Skeletal muscle tissue (tissue), 4 donors: ENCODE results near the gene PPFIA1. TPM values are rescaled to one million over a fixed set of nuclear protein-coding genes. Genes with fewer than 3 reads are reported as not detected.

ENCODE experiments used
- H3K27ac ChIP-seq: one replicate; pipeline ENCODE4 v1.7.0; 2013; ENCODE audit warnings: mild to moderate bottlenecking, low read depth, low read length, inconsistent platforms
- H3K27me3 ChIP-seq, 3 donors: one replicate each; pipeline ENCODE4 v1.7.0; 2013; ENCODE audit warnings: low read length in 3 of 3; ENCODE audit not compliant: control insufficient read depth in 3 of 3, insufficient read depth in 3 of 3
- H3K36me3 ChIP-seq, 3 donors: one replicate each; pipeline ENCODE4 v1.7.0; 2013; ENCODE audit warnings: low read length in 3 of 3; ENCODE audit not compliant: control insufficient read depth in 3 of 3, insufficient read depth in 3 of 3
- H3K4me1 ChIP-seq, 3 donors: one replicate each; pipeline ENCODE4 v1.7.0; 2013; ENCODE audit warnings: low read length in 3 of 3, mild to moderate bottlenecking in 3 of 3; ENCODE audit not compliant: control insufficient read depth in 3 of 3, insufficient read depth in 3 of 3
- H3K4me3 ChIP-seq, 3 donors: one replicate each; pipeline ENCODE4 v1.7.0; 2013; ENCODE audit warnings: low read length in 3 of 3
- H3K9ac ChIP-seq, 3 donors: one replicate each; pipeline ENCODE4 v1.7.0; 2013; ENCODE audit warnings: low read length in 3 of 3, mild to moderate bottlenecking in 3 of 3, moderate library complexity in 2 of 3, low read depth in 1 of 3
- H3K9me3 ChIP-seq, 3 donors: one replicate each; pipeline ENCODE4 v1.7.0; 2013; ENCODE audit warnings: low read length in 3 of 3; ENCODE audit not compliant: control insufficient read depth in 3 of 3
- total RNA-seq: library from RNA; depleted of rRNA; stranded (reverse); fragments of >200 nt; gene quantifications from one replicate; pipeline ENCODE4 v1.2.3, GENCODE V29; 2014
- donor health status: Osteomylitis.

The PPFIA1 gene
- total RNA-seq, 1 donor from 2014 or later, result 25.6 TPM

GRCh38 chr11:70301721-70302418 is 31.4 kb downstream of the PPFIA1 start:
- Histone ChIP-seq H3K4me1 (peaks cover 6 to 16% (median 11%) of the 10 kb centered on the region in 3 donors), H3K4me3 (no peak overlapping the region), H3K9ac (no peak overlapping the region), H3K36me3 (peaks cover 0 to 2% (median 0%) of the 10 kb centered on the region in 3 donors), H3K27ac (no peak overlapping the region), H3K27me3 (no peaks in the 10 kb centered on the region), H3K9me3 (no peaks in the 10 kb centered on the region)

GRCh38 chr11:70302419-70302752 is 31.9 kb downstream of the PPFIA1 start:
- H3K9me3 ChIP-seq, result no peaks in the 10 kb centered on the region
- peaks cover 6 to 16% (median 11%) of the 10 kb centered on the region in 3 donors for H3K4me1 ChIP-seq
- no peak overlapping the region for H3K9ac ChIP-seq
- H3K4me3 ChIP-seq, result no peak overlapping the region
- peaks cover 0 to 2% (median 0%) of the 10 kb centered on the region in 3 donors for H3K36me3 ChIP-seq
- H3K27me3 ChIP-seq, result no peaks in the 10 kb centered on the region
- H3K27ac ChIP-seq, result no peak overlapping the region

GRCh38 chr11:70303070-70303469 is 32.6 kb downstream of the PPFIA1 start:
- Histone ChIP-seq H3K4me1 (peaks cover 6 to 16% (median 11%) of the 10 kb centered on the region in 3 donors), H3K27ac (no peak overlapping the region), H3K27me3 (no peaks in the 10 kb centered on the region), H3K4me3 (no peak overlapping the region), H3K9me3 (no peaks in the 10 kb centered on the region), H3K36me3 (peaks cover 0 to 2% (median 0%) of the 10 kb centered on the region in 3 donors), H3K9ac (no peak overlapping the region)

- no peak overlapping the region for H3K9ac ChIP-seq
- no peaks in the 10 kb centered on the region for H3K9me3 ChIP-seq
- H3K27ac ChIP-seq, result no peak overlapping the region
- H3K36me3 ChIP-seq, result peaks cover 0 to 2% (median 0%) of the 10 kb centered on the region in 3 donors
- no peaks in the 10 kb centered on the region for H3K27me3 ChIP-seq
- H3K4me3 ChIP-seq, result no peak overlapping the region
- H3K4me1 ChIP-seq, result peaks cover 6 to 16% (median 11%) of the 10 kb centered on the region in 3 donors
These were observed 33.7 kb downstream of the PPFIA1 start for GRCh38 chr11:70304208-70304603.

GRCh38 chr11:70305501-70305900 is 35.0 kb downstream of the PPFIA1 start:
- no peak overlapping the region for H3K4me3 ChIP-seq
- no peaks in the 10 kb centered on the region for H3K9me3 ChIP-seq
- H3K4me1 ChIP-seq, result peaks cover 6 to 16% (median 11%) of the 10 kb centered on the region in 3 donors
- no peak overlapping the region for H3K9ac ChIP-seq
- H3K27me3 ChIP-seq, result no peaks in the 10 kb centered on the region
- H3K27ac ChIP-seq, result no peak overlapping the region
- peaks cover 0 to 2% (median 0%) of the 10 kb centered on the region in 3 donors for H3K36me3 ChIP-seq

GRCh38 chr11:70306586-70307033 is 36.1 kb downstream of the PPFIA1 start:
- Histone ChIP-seq H3K4me3 (no peak overlapping the region), H3K36me3 (peaks cover 0 to 2% (median 0%) of the 10 kb centered on the region in 3 donors), H3K27ac (no peak overlapping the region), H3K27me3 (no peaks in the 10 kb centered on the region), H3K9me3 (no peaks in the 10 kb centered on the region), H3K9ac (no peak overlapping the region), H3K4me1 (peaks cover 6 to 16% (median 11%) of the 10 kb centered on the region in 3 donors)

- Histone ChIP-seq H3K9ac (no peak overlapping the region), H3K36me3 (peaks cover 0 to 2% (median 0%) of the 10 kb centered on the region in 3 donors), H3K4me3 (no peak overlapping the region), H3K4me1 (peaks cover 6 to 11% (median 8%) of the 10 kb centered on the region in 3 donors), H3K27me3 (no peaks in the 10 kb centered on the region), H3K9me3 (no peaks in the 10 kb centered on the region), H3K27ac (no peak overlapping the region)
These were observed 36.7 kb downstream of the PPFIA1 start for GRCh38 chr11:70307176-70307575.

GRCh38 chr11:70311616-70312015 is 41.1 kb downstream of the PPFIA1 start:
- Histone ChIP-seq H3K9ac (no peak overlapping the region), H3K27me3 (no peaks in the 10 kb centered on the region), H3K4me1 (peaks cover 0 to 4% (median 0%) of the 10 kb centered on the region in 3 donors), H3K36me3 (no peaks in the 10 kb centered on the region), H3K27ac (no peak overlapping the region), H3K9me3 (no peaks in the 10 kb centered on the region), H3K4me3 (no peak overlapping the region)

GRCh38 chr11:70312401-70313357 is 42.2 kb downstream of the PPFIA1 start:
- H3K36me3 ChIP-seq, result no peaks in the 10 kb centered on the region
- no peaks in the 10 kb centered on the region for H3K9me3 ChIP-seq
- no peak overlapping the region for H3K9ac ChIP-seq
- H3K27ac ChIP-seq, result no peak overlapping the region
- no peaks in the 10 kb centered on the region for H3K27me3 ChIP-seq
- peaks cover 0 to 4% (median 0%) of the 10 kb centered on the region in 3 donors for H3K4me1 ChIP-seq
- H3K4me3 ChIP-seq, result no peak overlapping the region

- H3K9ac ChIP-seq, result no peak overlapping the region
- no peaks in the 10 kb centered on the region for H3K9me3 ChIP-seq
- H3K27me3 ChIP-seq, result no peaks in the 10 kb centered on the region
- peaks cover 0 to 4% (median 0%) of the 10 kb centered on the region in 3 donors for H3K4me1 ChIP-seq
- no peak overlapping the region for H3K27ac ChIP-seq
- no peak overlapping the region for H3K4me3 ChIP-seq
- H3K36me3 ChIP-seq, result no peaks in the 10 kb centered on the region
These were observed 43.5 kb downstream of the PPFIA1 start for GRCh38 chr11:70313945-70314344.
